ENCODE data around the gene USP17L11. TPM values are rescaled to one million over a fixed set of nuclear protein-coding genes. Genes with fewer than 3 reads are reported as not detected.
A peak's percentile ranks its signal among the peaks of the same experiment; 100 is the strongest.
"Not testable (repeated sequence)": the region's sequence is repeated elsewhere in the genome, so short reads cannot be mapped to it uniquely, and the experiment has no call there.

USP17L11 gene
- total RNA-seq, 4 donors from 2014 or later, result not detected

GRCh38 chr4:9243579-9243978, 28.4 kb downstream of the USP17L11 start, which contains the start of gene USP17L17:
TSS of gene USP17L17 (plus strand) at chr4:9243879. CDS start at chr4:9243879, 0 bp downstream.
- H3K4me1 ChIP-seq; DNase-seq; intact Hi-C loops (cut with DNase I; ENCODE audit: low total_unique reads); H3K27me3 ChIP-seq; H3K4me3 ChIP-seq; H3K36me3 ChIP-seq; in situ Hi-C loops (cut with MboI; ENCODE audit: low pct_ligation_motif_present in 1 of 4, low pct_unique_long_range_greater_than_20kb in 1 of 4, low sequenced_read_pairs in 3 of 4); H3K27ac ChIP-seq; H3K9me3 ChIP-seq: not testable (repeated sequence)
- WGBS, 2 donors (ENCODE audit: low coverage in 1 of 2), result 97 to 98% methylated on average over 5 to 10 of the region's 14 CpGs

- H3K36me3 ChIP-seq; in situ Hi-C loops (cut with MboI; ENCODE audit: low pct_ligation_motif_present in 1 of 4, low pct_unique_long_range_greater_than_20kb in 1 of 4, low sequenced_read_pairs in 3 of 4); H3K9me3 ChIP-seq; H3K27me3 ChIP-seq; H3K27ac ChIP-seq; intact Hi-C loops (cut with DNase I; ENCODE audit: low total_unique reads); H3K4me1 ChIP-seq; H3K4me3 ChIP-seq: not testable (repeated sequence)
- 86 to 92% methylated on average over 10 to 19 of the region's 26 CpGs for WGBS, 2 donors (ENCODE audit: low coverage in 1 of 2)
- DNase-seq, result peak; percentile 7
These were observed 32.9 kb downstream of the USP17L11 start, which contains the start of gene USP17L18 for GRCh38 chr4:9247953-9248680. TSS of gene USP17L18 (plus strand) at chr4:9248630. CDS start at chr4:9248630, 0 bp downstream.

DNA sequence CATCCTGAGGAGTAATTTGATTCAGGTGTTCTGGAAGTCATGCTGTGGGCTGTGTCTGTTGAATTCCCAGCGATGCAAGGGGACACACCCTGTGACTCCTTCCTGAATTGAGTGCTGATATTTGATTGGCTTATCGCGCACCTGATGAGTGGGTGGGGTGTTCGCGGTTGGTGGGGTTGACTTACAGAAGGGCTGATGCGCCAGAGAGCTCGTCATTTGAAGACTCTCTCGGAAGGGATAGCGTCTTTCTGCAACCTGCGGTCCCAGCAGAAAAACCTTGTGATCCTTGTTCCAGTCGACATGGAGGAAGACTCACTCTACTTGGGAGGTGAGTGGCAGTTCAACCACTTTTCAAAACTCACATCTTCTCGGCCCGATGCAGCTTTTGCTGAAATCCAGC, 37.9 kb downstream of the USP17L11 start, which contains the start of gene USP17L19:
USP17L19 (plus strand) TSS at position 301 of the 400 bp plus-strand sequence; CDS start at position 301, 0 bp downstream.
- H3K27me3 ChIP-seq; H3K4me1 ChIP-seq; H3K36me3 ChIP-seq; H3K27ac ChIP-seq; intact Hi-C loops (cut with DNase I; ENCODE audit: low total_unique reads); in situ Hi-C loops (cut with MboI; ENCODE audit: low pct_ligation_motif_present in 1 of 4, low pct_unique_long_range_greater_than_20kb in 1 of 4, low sequenced_read_pairs in 3 of 4); DNase-seq; H3K9me3 ChIP-seq; H3K4me3 ChIP-seq: not testable (repeated sequence)
- WGBS, 2 donors (ENCODE audit: low coverage in 1 of 2), result no CpG with 5 or more reads among the region's 13 CpGs

DNA sequence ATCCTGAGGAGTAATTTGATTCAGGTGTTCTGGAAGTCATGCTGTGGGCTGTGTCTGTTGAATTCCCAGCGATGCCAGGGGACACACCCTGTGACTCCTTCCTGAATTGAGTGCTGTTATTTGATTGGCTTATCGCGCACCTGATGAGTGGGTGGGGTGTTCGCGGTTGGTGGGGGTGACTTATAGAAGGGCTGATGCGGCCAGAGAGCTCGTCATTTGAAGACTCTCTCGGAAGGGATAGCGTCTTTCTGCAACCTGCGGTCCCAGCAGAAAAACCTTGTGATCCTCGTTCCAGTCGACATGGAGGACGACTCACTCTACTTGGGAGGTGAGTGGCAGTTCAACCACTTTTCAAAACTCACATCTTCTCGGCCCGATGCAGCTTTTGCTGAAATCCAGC, 42.6 kb downstream of the USP17L11 start, which contains the start of gene USP17L20:
USP17L20 (plus strand) TSS at position 301 of the 400 bp plus-strand sequence; CDS start at position 301, 0 bp downstream.
- H3K27me3 ChIP-seq; H3K27ac ChIP-seq; H3K4me3 ChIP-seq; in situ Hi-C loops (cut with MboI; ENCODE audit: low pct_ligation_motif_present in 1 of 4, low pct_unique_long_range_greater_than_20kb in 1 of 4, low sequenced_read_pairs in 3 of 4); H3K36me3 ChIP-seq; H3K9me3 ChIP-seq; H3K4me1 ChIP-seq; DNase-seq; intact Hi-C loops (cut with DNase I; ENCODE audit: low total_unique reads): not testable (repeated sequence)
- WGBS, 2 donors (ENCODE audit: low coverage in 1 of 2), result no CpG with 5 or more reads among the region's 15 CpGs

DNA sequence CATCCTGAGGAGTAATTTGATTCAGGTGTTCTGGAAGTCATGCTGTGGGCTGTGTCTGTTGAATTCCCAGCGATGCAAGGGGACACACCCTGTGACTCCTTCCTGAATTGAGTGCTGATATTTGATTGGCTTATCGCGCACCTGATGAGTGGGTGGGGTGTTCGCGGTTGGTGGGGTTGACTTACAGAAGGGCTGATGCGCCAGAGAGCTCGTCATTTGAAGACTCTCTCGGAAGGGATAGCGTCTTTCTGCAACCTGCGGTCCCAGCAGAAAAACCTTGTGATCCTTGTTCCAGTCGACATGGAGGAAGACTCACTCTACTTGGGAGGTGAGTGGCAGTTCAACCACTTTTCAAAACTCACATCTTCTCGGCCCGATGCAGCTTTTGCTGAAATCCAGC, 47.4 kb downstream of the USP17L11 start, which contains the start of gene USP17L21:
USP17L21 (plus strand) TSS at position 301 of the 400 bp plus-strand sequence; CDS start at position 301, 0 bp downstream.
- H3K4me3 ChIP-seq; H3K9me3 ChIP-seq; H3K27ac ChIP-seq; in situ Hi-C loops (cut with MboI; ENCODE audit: low pct_ligation_motif_present in 1 of 4, low pct_unique_long_range_greater_than_20kb in 1 of 4, low sequenced_read_pairs in 3 of 4); DNase-seq; H3K27me3 ChIP-seq; H3K36me3 ChIP-seq; H3K4me1 ChIP-seq; intact Hi-C loops (cut with DNase I; ENCODE audit: low total_unique reads): not testable (repeated sequence)
- no CpG with 5 or more reads among the region's 13 CpGs for WGBS, 2 donors (ENCODE audit: low coverage in 1 of 2)

Other genes with a start within 250 kb of the USP17L11 start
- gene FAM90A26, start 45.0 kb upstream of the USP17L11 start, total RNA-seq, result not detected
- not detected for gene USP17L10, start 4.7 kb upstream of the USP17L11 start, total RNA-seq
- gene USP17L12, start 4.7 kb downstream of the USP17L11 start, total RNA-seq, result not detected
- gene USP17L13, start 9.5 kb downstream of the USP17L11 start, total RNA-seq, result not detected
- not detected for gene USP17L15, start 19.0 kb downstream of the USP17L11 start, total RNA-seq
- gene USP17L17, start 28.5 kb downstream of the USP17L11 start, total RNA-seq, result not detected
- not detected for gene USP17L18, start 33.2 kb downstream of the USP17L11 start, total RNA-seq
- not detected for gene USP17L19, start 38.0 kb downstream of the USP17L11 start, total RNA-seq
- gene USP17L20, start 42.7 kb downstream of the USP17L11 start, total RNA-seq, result not detected
- not detected for gene USP17L21, start 47.5 kb downstream of the USP17L11 start, total RNA-seq
- not detected for gene USP17L22, start 52.2 kb downstream of the USP17L11 start, total RNA-seq
- not detected for gene USP17L24, start 109.8 kb downstream of the USP17L11 start, total RNA-seq
- not detected for gene USP17L25, start 114.5 kb downstream of the USP17L11 start, total RNA-seq
- gene USP17L26, start 119.3 kb downstream of the USP17L11 start, total RNA-seq, result not detected
- gene USP17L5, start 124.0 kb downstream of the USP17L11 start, total RNA-seq, result not detected
- not detected for gene USP17L27, start 128.7 kb downstream of the USP17L11 start, total RNA-seq
- gene USP17L28, start 133.5 kb downstream of the USP17L11 start, total RNA-seq, result not detected
- not detected for gene USP17L29, start 138.2 kb downstream of the USP17L11 start, total RNA-seq
- not detected for gene USP17L30, start 147.7 kb downstream of the USP17L11 start, total RNA-seq
- not detected for gene DEFB131A, start 229.0 kb downstream of the USP17L11 start, total RNA-seq

Measured in transverse colon (tissue), 4 donors.